ENCODE results near the gene ETV2. TPM values are rescaled to one million over a fixed set of nuclear protein-coding genes. Genes with fewer than 3 reads are reported as not detected.
"Not testable (repeated sequence)": the region's sequence is repeated elsewhere in the genome, so short reads cannot be mapped to it uniquely, and the experiment has no call there.

The ETV2 gene
- polyA plus RNA-seq (2013, experiment 1 of 2), result 2.4 TPM
- 3.2 TPM for polyA plus RNA-seq (2013, experiment 2 of 2)

DNA sequence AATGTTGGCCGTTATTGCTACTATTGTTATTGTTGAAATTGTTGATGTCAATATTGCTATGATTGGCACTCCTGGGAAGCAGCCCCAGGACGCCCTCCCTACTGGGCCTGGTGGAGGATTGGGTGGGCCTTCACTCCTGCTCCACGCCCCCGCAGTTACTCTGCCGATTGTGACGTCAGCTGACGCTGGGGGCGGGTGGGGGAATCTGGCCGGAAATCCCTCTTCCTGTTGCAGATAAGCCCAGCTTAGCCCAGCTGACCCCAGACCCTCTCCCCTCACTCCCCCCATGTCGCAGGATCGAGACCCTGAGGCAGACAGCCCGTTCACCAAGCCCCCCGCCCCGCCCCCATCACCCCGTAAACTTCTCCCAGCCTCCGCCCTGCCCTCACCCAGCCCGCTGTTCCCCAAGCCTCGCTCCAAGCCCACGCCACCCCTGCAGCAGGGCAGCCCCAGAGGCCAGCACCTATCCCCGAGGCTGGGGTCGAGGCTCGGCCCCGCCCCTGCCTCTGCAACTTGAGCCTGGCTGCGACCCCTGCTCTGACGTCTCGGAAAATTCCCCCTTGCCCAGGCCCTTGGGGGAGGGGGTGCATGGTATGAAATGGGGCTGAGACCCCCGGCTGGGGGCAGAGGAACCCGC, at the start of gene ETV2:
ETV2 (plus strand) TSS at position 231 of the 637 bp plus-strand sequence. CDS start 716 bp downstream, outside the sequence.
- H2BK12ac ChIP-seq (ENCODE audit: low read length in 2 of 2), result peak within 1 kb of the TSS in 1 of 2 experiments; percentile 67
- peak within 1 kb of the TSS; percentile 88 for H4K8ac ChIP-seq (ENCODE audit: low read length)
- no peak within 1 kb of the TSS for H3K23ac ChIP-seq (ENCODE audit: low read length in 2 of 2)
- peak within 1 kb of the TSS; percentile 79 for H2AFZ ChIP-seq (ENCODE audit: low read depth, low read length)
- peak within 1 kb of the TSS; percentile 65 for H4K91ac ChIP-seq (ENCODE audit: low read length)
- no peak within 1 kb of the TSS for H3K4me3 ChIP-seq (ENCODE audit: insufficient read depth in 1 of 2, low read depth in 1 of 2, low read length in 2 of 2)
- H3K79me1 ChIP-seq (replicated peaks; ENCODE audit: low read length, poor library complexity, severe bottlenecking), result no peaks in the 10 kb centered on the region
- peak; percentile 35 for DNase-seq
- no peak within 1 kb of the TSS for H3K27ac ChIP-seq (ENCODE audit: low read length, poor library complexity, severe bottlenecking)
- H3K9ac ChIP-seq (ENCODE audit: low read length), result no peak within 1 kb of the TSS
- H3K36me3 ChIP-seq (ENCODE audit: control insufficient read depth in 1 of 2, insufficient read depth in 2 of 2, low read depth in 1 of 2, low read length in 2 of 2), result peaks cover 17 to 19% of the 10 kb centered on the region in 2 experiments
- H3K14ac ChIP-seq (ENCODE audit: low read length in 2 of 2), result no peak within 1 kb of the TSS
- peak within 1 kb of the TSS; percentile 77 for H2BK15ac ChIP-seq (ENCODE audit: low read depth, poor library complexity, severe bottlenecking)
- H3K27me3 ChIP-seq (ENCODE audit: control insufficient read depth in 1 of 2, insufficient read depth in 1 of 2, low read length in 2 of 2), result no peaks in the 10 kb centered on the region
- peak within 1 kb of the TSS; percentile 35 to 65 for H3K4ac ChIP-seq (ENCODE audit: low read depth in 1 of 2, low read length in 2 of 2)
- peak within 1 kb of the TSS; percentile 86 for H2BK120ac ChIP-seq (ENCODE audit: low read depth, low read length)
- peak within 1 kb of the TSS; percentile 33 to 67 for H3K18ac ChIP-seq (ENCODE audit: low read depth in 1 of 2, low read length in 2 of 2)
- no peak within 1 kb of the TSS for H3K4me2 ChIP-seq (ENCODE audit: low read length, poor library complexity, severe bottlenecking)
- H2BK5ac ChIP-seq (ENCODE audit: low read depth, low read length, poor library complexity, severe bottlenecking), result no peak within 1 kb of the TSS
- peaks cover 22% of the 10 kb centered on the region for H3K4me1 ChIP-seq (ENCODE audit: control insufficient read depth, insufficient read depth, low read depth, low read length)
- no peaks in the 10 kb centered on the region for H3K9me3 ChIP-seq (ENCODE audit: control insufficient read depth, low read length)
- 22% methylated on average over 28 of the region's 28 CpGs for WGBS
- H2AK5ac ChIP-seq (ENCODE audit: low read length, severe bottlenecking), result no peak within 1 kb of the TSS

- no peak overlapping the region for H2BK120ac ChIP-seq (ENCODE audit: low read depth, low read length)
- peak; percentile 24 for DNase-seq
- H3K27ac ChIP-seq (ENCODE audit: low read length, poor library complexity, severe bottlenecking), result no peak overlapping the region
- no peak overlapping the region for H3K4ac ChIP-seq (ENCODE audit: low read depth in 1 of 2, low read length in 2 of 2)
- H3K23ac ChIP-seq (ENCODE audit: low read length in 2 of 2), result no peak overlapping the region
- no peak overlapping the region for H3K4me3 ChIP-seq (ENCODE audit: insufficient read depth in 1 of 2, low read depth in 1 of 2, low read length in 2 of 2)
- no peaks in the 10 kb centered on the region for H3K9me3 ChIP-seq (ENCODE audit: control insufficient read depth, low read length)
- 30% methylated on average over 8 of the region's 8 CpGs for WGBS
- H4K91ac ChIP-seq (ENCODE audit: low read length), result no peak overlapping the region
- no peak overlapping the region for H2BK15ac ChIP-seq (ENCODE audit: low read depth, poor library complexity, severe bottlenecking)
- H2BK12ac ChIP-seq (ENCODE audit: low read length in 2 of 2), result no peak overlapping the region
- no peak overlapping the region for H3K14ac ChIP-seq (ENCODE audit: low read length in 2 of 2)
- no peak overlapping the region for H2AFZ ChIP-seq (ENCODE audit: low read depth, low read length)
- no peaks in the 10 kb centered on the region for H3K79me1 ChIP-seq (replicated peaks; ENCODE audit: low read length, poor library complexity, severe bottlenecking)
- no peak overlapping the region for H4K8ac ChIP-seq (ENCODE audit: low read length)
- H3K18ac ChIP-seq (ENCODE audit: low read depth in 1 of 2, low read length in 2 of 2), result no peak overlapping the region
- no peak overlapping the region for H2AK5ac ChIP-seq (ENCODE audit: low read length, severe bottlenecking)
- H3K9ac ChIP-seq (ENCODE audit: low read length), result no peak overlapping the region
- peaks cover 0 to 33% of the 10 kb centered on the region in 2 experiments for H3K27me3 ChIP-seq (ENCODE audit: control insufficient read depth in 1 of 2, insufficient read depth in 1 of 2, low read length in 2 of 2)
- H3K36me3 ChIP-seq (ENCODE audit: control insufficient read depth in 1 of 2, insufficient read depth in 2 of 2, low read depth in 1 of 2, low read length in 2 of 2), result no peaks in the 10 kb centered on the region
- no peak overlapping the region for H2BK5ac ChIP-seq (ENCODE audit: low read depth, low read length, poor library complexity, severe bottlenecking)
- H3K4me2 ChIP-seq (ENCODE audit: low read length, poor library complexity, severe bottlenecking), result no peak overlapping the region
- no peaks in the 10 kb centered on the region for H3K4me1 ChIP-seq (ENCODE audit: control insufficient read depth, insufficient read depth, low read depth, low read length)
Measured at GRCh38 chr19:35592226-35592625, 49.3 kb upstream of the ETV2 start.

GRCh38 chr19:35595026-35595425, 46.5 kb upstream of the ETV2 start:
- not testable (repeated sequence) for H4K91ac ChIP-seq (ENCODE audit: low read length); H3K9me3 ChIP-seq (ENCODE audit: control insufficient read depth, low read length); H2AK5ac ChIP-seq (ENCODE audit: low read length, severe bottlenecking); H3K36me3 ChIP-seq (ENCODE audit: control insufficient read depth in 1 of 2, insufficient read depth in 2 of 2, low read depth in 1 of 2, low read length in 2 of 2); H3K27ac ChIP-seq (ENCODE audit: low read length, poor library complexity, severe bottlenecking); H3K4ac ChIP-seq (ENCODE audit: low read depth in 1 of 2, low read length in 2 of 2); H3K9ac ChIP-seq (ENCODE audit: low read length); H4K8ac ChIP-seq (ENCODE audit: low read length); H3K18ac ChIP-seq (ENCODE audit: low read depth in 1 of 2, low read length in 2 of 2); H2BK120ac ChIP-seq (ENCODE audit: low read depth, low read length); DNase-seq; H3K4me2 ChIP-seq (ENCODE audit: low read length, poor library complexity, severe bottlenecking); H3K23ac ChIP-seq (ENCODE audit: low read length in 2 of 2); H3K14ac ChIP-seq (ENCODE audit: low read length in 2 of 2); H2BK15ac ChIP-seq (ENCODE audit: low read depth, poor library complexity, severe bottlenecking); H3K79me1 ChIP-seq (replicated peaks; ENCODE audit: low read length, poor library complexity, severe bottlenecking); H3K4me3 ChIP-seq (ENCODE audit: insufficient read depth in 1 of 2, low read depth in 1 of 2, low read length in 2 of 2); H2AFZ ChIP-seq (ENCODE audit: low read depth, low read length); H3K4me1 ChIP-seq (ENCODE audit: control insufficient read depth, insufficient read depth, low read depth, low read length); H2BK5ac ChIP-seq (ENCODE audit: low read depth, low read length, poor library complexity, severe bottlenecking); H2BK12ac ChIP-seq (ENCODE audit: low read length in 2 of 2)
- 61% methylated on average over 3 of the region's 3 CpGs for WGBS
- H3K27me3 ChIP-seq (ENCODE audit: control insufficient read depth in 1 of 2, insufficient read depth in 1 of 2, low read length in 2 of 2), result peaks cover 0 to 13% of the 10 kb centered on the region in 2 experiments

DNA sequence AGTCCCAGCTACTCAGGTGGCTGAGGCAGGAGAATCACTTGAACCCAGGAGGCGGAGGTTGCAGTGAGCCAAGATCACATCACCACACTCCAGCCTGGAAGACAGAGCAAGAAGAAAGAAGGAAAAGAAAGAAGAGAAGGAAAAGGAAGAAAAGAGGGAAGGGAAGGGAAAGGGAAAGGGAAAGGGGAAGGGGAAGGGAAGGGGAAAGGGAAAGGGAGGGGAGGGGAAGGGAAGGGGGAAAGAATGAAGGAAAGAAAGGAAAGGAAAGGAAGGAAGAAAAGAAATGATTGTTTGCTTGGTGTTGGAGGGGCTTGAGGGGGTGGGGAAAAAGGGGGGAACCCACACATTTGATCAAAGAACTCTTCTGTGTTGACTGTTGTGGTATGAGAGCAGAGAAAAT, 45.6 kb upstream of the ETV2 start:
- H3K27ac ChIP-seq (ENCODE audit: low read length, poor library complexity, severe bottlenecking), result no peak overlapping the region
- no peak overlapping the region for H2BK12ac ChIP-seq (ENCODE audit: low read length in 2 of 2)
- no peak overlapping the region for H2AK5ac ChIP-seq (ENCODE audit: low read length, severe bottlenecking)
- no peak overlapping the region for H3K4me2 ChIP-seq (ENCODE audit: low read length, poor library complexity, severe bottlenecking)
- H3K27me3 ChIP-seq (ENCODE audit: control insufficient read depth in 1 of 2, insufficient read depth in 1 of 2, low read length in 2 of 2), result peaks cover 0 to 14% of the 10 kb centered on the region in 2 experiments
- H3K79me1 ChIP-seq (replicated peaks; ENCODE audit: low read length, poor library complexity, severe bottlenecking), result no peaks in the 10 kb centered on the region
- H2AFZ ChIP-seq (ENCODE audit: low read depth, low read length), result no peak overlapping the region
- H3K23ac ChIP-seq (ENCODE audit: low read length in 2 of 2), result no peak overlapping the region
- DNase-seq, result no peak
- H3K4ac ChIP-seq (ENCODE audit: low read depth in 1 of 2, low read length in 2 of 2), result no peak overlapping the region
- H3K18ac ChIP-seq (ENCODE audit: low read depth in 1 of 2, low read length in 2 of 2), result no peak overlapping the region
- H3K36me3 ChIP-seq (ENCODE audit: control insufficient read depth in 1 of 2, insufficient read depth in 2 of 2, low read depth in 1 of 2, low read length in 2 of 2), result no peaks in the 10 kb centered on the region
- no peak overlapping the region for H2BK5ac ChIP-seq (ENCODE audit: low read depth, low read length, poor library complexity, severe bottlenecking)
- H2BK120ac ChIP-seq (ENCODE audit: low read depth, low read length), result no peak overlapping the region
- H3K9ac ChIP-seq (ENCODE audit: low read length), result no peak overlapping the region
- no peaks in the 10 kb centered on the region for H3K9me3 ChIP-seq (ENCODE audit: control insufficient read depth, low read length)
- no peak overlapping the region for H2BK15ac ChIP-seq (ENCODE audit: low read depth, poor library complexity, severe bottlenecking)
- H4K91ac ChIP-seq (ENCODE audit: low read length), result no peak overlapping the region
- 100% methylated on average over 1 of the region's 1 CpG for WGBS
- no peak overlapping the region for H4K8ac ChIP-seq (ENCODE audit: low read length)
- H3K4me1 ChIP-seq (ENCODE audit: control insufficient read depth, insufficient read depth, low read depth, low read length), result no peaks in the 10 kb centered on the region
- H3K14ac ChIP-seq (ENCODE audit: low read length in 2 of 2), result no peak overlapping the region
- no peak overlapping the region for H3K4me3 ChIP-seq (ENCODE audit: insufficient read depth in 1 of 2, low read depth in 1 of 2, low read length in 2 of 2)
